Activated naive CD8-positive, alpha-beta T cell treated with anti-CD3 and anti-CD28 coated beads for 36 hours (primary cell): ENCODE results near the gene ATE1. TPM values are rescaled to one million over a fixed set of nuclear protein-coding genes. Genes with fewer than 3 reads are reported as not detected.

Experiments used
- DNase-seq: peaks from one replicate; pipeline ENCODE4 v3.0.0; 2021
- H3K27ac Mint-ChIP-seq: one replicate; pipeline ENCODE4 v1.8.0; 2022; ENCODE audit warnings: mild to moderate bottlenecking, moderate library complexity, mixed read lengths
- H3K27me3 Mint-ChIP-seq: one replicate; pipeline ENCODE4 v1.8.0; 2022; ENCODE audit warnings: mild to moderate bottlenecking, mixed read lengths
- H3K36me3 Mint-ChIP-seq: one replicate; pipeline ENCODE4 v1.8.0; 2021; ENCODE audit warnings: mild to moderate bottlenecking, mixed read lengths
- H3K4me1 Mint-ChIP-seq: one replicate; pipeline ENCODE4 v1.8.0; 2021; ENCODE audit warnings: mixed read lengths
- H3K4me3 Mint-ChIP-seq: one replicate; pipeline ENCODE4 v1.8.0; 2022; ENCODE audit warnings: mild to moderate bottlenecking, moderate library complexity, mixed read lengths
- H3K9me3 Mint-ChIP-seq: one replicate; pipeline ENCODE4 v1.8.0; 2022; ENCODE audit warnings: mixed read lengths
- total RNA-seq, 2 experiments: library from RNA; stranded (reverse); gene quantifications; one replicate each; pipeline ENCODE4 v1.2.3, GENCODE V29; 2021

ATE1 gene
- total RNA-seq, 2 experiments from 2014 or later = 22.5 to 24.6 TPM

- Mint-ChIP-seq H3K9me3 (no peaks in the 10 kb centered on the region), H3K27me3 (no peaks in the 10 kb centered on the region), H3K36me3 (peaks cover 3% of the 10 kb centered on the region), H3K4me3 (no peak overlapping the region), H3K4me1 (no peaks in the 10 kb centered on the region), H3K27ac (no peak overlapping the region)
- no peak for DNase-seq
Observed at GRCh38 chr10:121813211-121813815, 114.5 kb downstream of the ATE1 start.

GRCh38 chr10:121812031-121812430 is 115.8 kb downstream of the ATE1 start:
- Mint-ChIP-seq H3K9me3 (no peaks in the 10 kb centered on the region), H3K27ac (no peak overlapping the region), H3K36me3 (peaks cover 6% of the 10 kb centered on the region), H3K27me3 (no peaks in the 10 kb centered on the region), H3K4me1 (no peaks in the 10 kb centered on the region), H3K4me3 (no peak overlapping the region)
- DNase-seq = no peak

- Mint-ChIP-seq H3K27ac (no peak overlapping the region), H3K4me3 (no peak overlapping the region), H3K36me3 (peaks cover 5% of the 10 kb centered on the region), H3K27me3 (no peaks in the 10 kb centered on the region), H3K4me1 (no peaks in the 10 kb centered on the region), H3K9me3 (no peaks in the 10 kb centered on the region)
- no peak for DNase-seq
Observed at GRCh38 chr10:121811386-121811785, 116.4 kb downstream of the ATE1 start.

- H3K27me3 Mint-ChIP-seq = no peaks in the 10 kb centered on the region
Observed at GRCh38 chr10:121808835-121809234, 119.0 kb downstream of the ATE1 start.

GRCh38 chr10:121804460-121804859 is 123.4 kb downstream of the ATE1 start:
- Mint-ChIP-seq H3K27ac (no peak overlapping the region), H3K36me3 (peaks cover 6% of the 10 kb centered on the region), H3K9me3 (no peaks in the 10 kb centered on the region), H3K4me1 (no peaks in the 10 kb centered on the region), H3K27me3 (no peaks in the 10 kb centered on the region), H3K4me3 (no peak overlapping the region)
- no peak for DNase-seq

More at GRCh38 chr10:121808835-121809234, 119.0 kb downstream of the ATE1 start:
- Mint-ChIP-seq H3K9me3 (no peaks in the 10 kb centered on the region), H3K4me1 (no peaks in the 10 kb centered on the region), H3K27ac (no peak overlapping the region), H3K4me3 (no peak overlapping the region), H3K36me3 (peaks cover 3% of the 10 kb centered on the region)
- no peak for DNase-seq

GRCh38 chr10:121803611-121804010 is 124.2 kb downstream of the ATE1 start:
- Mint-ChIP-seq H3K9me3 (no peaks in the 10 kb centered on the region), H3K27me3 (no peaks in the 10 kb centered on the region), H3K36me3 (peaks cover 10% of the 10 kb centered on the region), H3K27ac (no peak overlapping the region), H3K4me1 (no peaks in the 10 kb centered on the region), H3K4me3 (no peak overlapping the region)
- no peak for DNase-seq

GRCh38 chr10:121800831-121801230 is 127.0 kb downstream of the ATE1 start:
- Mint-ChIP-seq H3K27ac (no peak overlapping the region), H3K9me3 (no peaks in the 10 kb centered on the region), H3K4me3 (no peak overlapping the region), H3K4me1 (no peaks in the 10 kb centered on the region), H3K36me3 (peaks cover 16% of the 10 kb centered on the region), H3K27me3 (no peaks in the 10 kb centered on the region)
- no peak for DNase-seq

GRCh38 chr10:121800146-121800545 is 127.7 kb downstream of the ATE1 start:
- Mint-ChIP-seq H3K4me3 (no peak overlapping the region), H3K27me3 (no peaks in the 10 kb centered on the region), H3K4me1 (no peaks in the 10 kb centered on the region), H3K9me3 (no peaks in the 10 kb centered on the region), H3K27ac (no peak overlapping the region), H3K36me3 (peaks cover 16% of the 10 kb centered on the region)
- DNase-seq = no peak

- peaks cover 13% of the 10 kb centered on the region for H3K36me3 Mint-ChIP-seq
- no peaks in the 10 kb centered on the region for H3K4me1 Mint-ChIP-seq
- H3K9me3 Mint-ChIP-seq = no peaks in the 10 kb centered on the region
- no peaks in the 10 kb centered on the region for H3K27me3 Mint-ChIP-seq
- no peak for DNase-seq
- H3K27ac Mint-ChIP-seq = no peak overlapping the region
- H3K4me3 Mint-ChIP-seq = no peak overlapping the region
Observed at GRCh38 chr10:121797490-121797889, 130.3 kb downstream of the ATE1 start.

- Mint-ChIP-seq H3K9me3 (no peaks in the 10 kb centered on the region), H3K27ac (no peak overlapping the region), H3K4me1 (no peaks in the 10 kb centered on the region), H3K36me3 (peaks cover 20% of the 10 kb centered on the region), H3K27me3 (no peaks in the 10 kb centered on the region), H3K4me3 (no peak overlapping the region)
- no peak for DNase-seq
Observed at GRCh38 chr10:121796342-121796741, 131.5 kb downstream of the ATE1 start.

- Mint-ChIP-seq H3K36me3 (peaks cover 22% of the 10 kb centered on the region), H3K4me3 (no peak overlapping the region), H3K27ac (no peak overlapping the region)
Observed at GRCh38 chr10:121792198-121792597, 135.6 kb downstream of the ATE1 start.

GRCh38 chr10:121791761-121792160 is 136.1 kb downstream of the ATE1 start:
- H3K36me3 Mint-ChIP-seq = peaks cover 18% of the 10 kb centered on the region
- no peak overlapping the region for H3K4me3 Mint-ChIP-seq
- H3K9me3 Mint-ChIP-seq = no peaks in the 10 kb centered on the region
- H3K4me1 Mint-ChIP-seq = no peaks in the 10 kb centered on the region
- no peak for DNase-seq
- no peak overlapping the region for H3K27ac Mint-ChIP-seq
- no peaks in the 10 kb centered on the region for H3K27me3 Mint-ChIP-seq

More at GRCh38 chr10:121792198-121792597, 135.6 kb downstream of the ATE1 start:
- Mint-ChIP-seq H3K27me3 (no peaks in the 10 kb centered on the region), H3K4me1 (no peaks in the 10 kb centered on the region), H3K9me3 (no peaks in the 10 kb centered on the region)
- DNase-seq = no peak

GRCh38 chr10:121788717-121789116 is 139.1 kb downstream of the ATE1 start:
- Mint-ChIP-seq H3K4me3 (no peak overlapping the region), H3K27ac (no peak overlapping the region), H3K27me3 (no peaks in the 10 kb centered on the region), H3K4me1 (no peaks in the 10 kb centered on the region), H3K9me3 (no peaks in the 10 kb centered on the region), H3K36me3 (peaks cover 21% of the 10 kb centered on the region)
- DNase-seq = no peak

GRCh38 chr10:121788115-121788514 is 139.7 kb downstream of the ATE1 start:
- no peak for DNase-seq
- Mint-ChIP-seq H3K27ac (no peak overlapping the region), H3K4me1 (no peaks in the 10 kb centered on the region), H3K9me3 (no peaks in the 10 kb centered on the region), H3K4me3 (no peak overlapping the region), H3K36me3 (peaks cover 22% of the 10 kb centered on the region), H3K27me3 (no peaks in the 10 kb centered on the region)

GRCh38 chr10:121787169-121787568 is 140.7 kb downstream of the ATE1 start:
- no peaks in the 10 kb centered on the region for H3K4me1 Mint-ChIP-seq

GRCh38 chr10:121783782-121784372 is 144.0 kb downstream of the ATE1 start:
- no peaks in the 10 kb centered on the region for H3K27me3 Mint-ChIP-seq
- no peak overlapping the region for H3K27ac Mint-ChIP-seq

More at GRCh38 chr10:121787169-121787568, 140.7 kb downstream of the ATE1 start:
- peaks cover 24% of the 10 kb centered on the region for H3K36me3 Mint-ChIP-seq
- no peak overlapping the region for H3K4me3 Mint-ChIP-seq
- no peaks in the 10 kb centered on the region for H3K27me3 Mint-ChIP-seq
- H3K9me3 Mint-ChIP-seq = no peaks in the 10 kb centered on the region
- H3K27ac Mint-ChIP-seq = no peak overlapping the region
- DNase-seq = no peak

More at GRCh38 chr10:121783782-121784372, 144.0 kb downstream of the ATE1 start:
- DNase-seq = no peak
- peaks cover 11% of the 10 kb centered on the region for H3K36me3 Mint-ChIP-seq
- H3K9me3 Mint-ChIP-seq = no peaks in the 10 kb centered on the region
- no peak overlapping the region for H3K4me3 Mint-ChIP-seq
- no peaks in the 10 kb centered on the region for H3K4me1 Mint-ChIP-seq
